ENCODE data around the gene LCE1F.

The LCE1F gene, protein sequence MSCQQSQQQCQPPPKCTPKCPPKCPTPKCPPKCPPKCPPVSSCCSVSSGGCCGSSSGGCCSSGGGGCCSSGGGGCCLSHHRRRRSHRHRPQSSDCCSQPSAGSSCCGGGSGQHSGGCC

DNA sequence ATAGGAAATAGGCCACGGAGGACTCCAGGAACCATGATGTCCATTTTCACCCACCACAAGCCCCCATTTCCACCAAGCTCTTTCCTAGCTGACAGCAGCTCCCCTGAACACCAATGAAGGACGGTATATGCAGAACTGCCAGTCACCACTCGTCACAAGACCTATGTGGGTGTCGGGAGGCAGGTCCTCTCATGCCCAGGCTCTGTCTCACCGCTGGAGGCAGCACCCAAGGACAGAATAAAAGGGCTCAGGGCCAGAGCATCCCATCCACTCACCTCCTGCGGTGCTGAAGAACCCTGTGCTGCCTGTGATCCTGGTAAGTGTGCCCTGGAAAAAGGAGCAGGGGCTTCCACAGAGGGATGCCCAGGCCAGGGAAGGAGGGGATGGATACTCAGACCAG is at the start of gene LCE1F:
LCE1F (plus strand) TSS at position 266 of the 400 bp plus-strand sequence. CDS start 1,232 bp downstream, outside the sequence.
- no peak for DNase-seq (ENCODE audit: low read depth)

DNA sequence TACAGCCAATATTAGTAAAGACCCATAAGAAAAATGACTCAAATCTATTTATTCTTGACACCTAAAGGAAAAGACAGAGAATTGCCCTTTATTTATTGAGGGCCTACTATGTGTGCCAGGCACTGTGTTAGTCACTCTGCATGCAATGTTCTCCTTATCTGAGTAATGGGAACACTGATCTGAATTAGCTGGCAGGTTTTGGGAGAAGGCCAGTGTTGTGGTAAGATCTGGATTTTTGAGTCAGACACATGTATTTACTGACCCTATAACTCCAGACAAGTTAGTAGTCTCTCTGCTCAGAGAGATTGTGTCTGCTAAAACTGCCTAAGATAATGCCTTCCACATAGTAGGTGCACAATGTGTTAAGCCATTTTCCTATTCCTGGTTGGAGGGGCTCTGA is 49.7 kb upstream of the LCE1F start:
- no peak for DNase-seq (ENCODE audit: low read depth)

DNA sequence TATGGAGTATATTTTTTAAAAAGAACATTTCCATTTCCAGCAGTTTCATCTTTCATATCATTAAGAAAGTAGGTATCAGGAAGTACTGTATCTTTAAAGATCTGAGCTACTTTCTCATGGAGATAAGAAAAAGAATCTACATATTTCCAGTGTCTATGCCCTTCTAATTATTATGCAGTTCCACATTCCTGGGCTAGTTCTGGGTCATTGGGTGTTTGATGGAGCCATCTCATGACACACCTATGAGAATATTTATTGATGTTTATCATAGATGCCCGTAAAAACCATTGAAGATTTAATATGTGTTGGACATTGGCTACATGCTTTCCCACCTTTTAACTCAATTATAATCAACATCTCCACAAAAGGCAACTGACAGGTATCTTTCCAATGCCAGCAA is 46.0 kb upstream of the LCE1F start:
- no peak for DNase-seq (ENCODE audit: low read depth)

DNA sequence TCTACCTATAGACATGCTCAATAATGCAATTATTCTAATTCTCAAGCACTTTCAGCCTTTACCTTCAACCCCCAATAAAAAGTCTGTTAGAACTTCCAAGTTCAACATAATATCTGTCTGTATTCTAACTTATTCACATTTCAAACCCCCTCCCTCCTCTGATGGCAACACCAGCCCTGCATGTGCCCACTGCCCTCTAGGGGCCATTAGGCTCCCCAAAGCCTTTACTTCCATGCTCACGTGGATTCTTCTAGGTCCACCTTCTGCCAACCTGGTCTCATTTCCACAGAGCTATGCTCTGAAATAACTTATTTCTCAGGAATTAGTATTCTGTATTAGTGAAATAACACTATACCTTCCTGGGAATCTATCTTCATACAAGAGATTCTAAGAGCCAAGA is 39.3 kb upstream of the LCE1F start:
- no peak for DNase-seq (ENCODE audit: low read depth)

DNA sequence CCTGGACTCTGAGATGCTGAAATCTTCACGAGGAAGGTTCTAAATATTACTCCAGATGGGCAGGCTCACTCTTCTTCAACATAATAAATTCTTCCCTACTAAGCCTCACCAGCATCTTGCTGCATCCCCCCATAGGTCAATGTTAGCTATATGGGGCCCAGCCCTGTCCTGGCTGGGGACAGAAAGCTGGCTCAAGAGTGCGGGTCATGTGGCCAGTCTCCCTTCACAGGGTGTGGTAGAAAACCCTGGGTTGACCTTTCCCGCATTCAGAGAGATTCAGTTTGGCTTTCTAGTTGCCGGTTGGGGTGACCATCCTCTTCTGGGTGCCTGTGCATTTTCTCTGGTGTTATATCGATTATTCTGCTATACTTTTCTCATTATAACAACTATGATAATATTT is 36.9 kb upstream of the LCE1F start:
- DNase-seq (ENCODE audit: low read depth): no peak

DNA sequence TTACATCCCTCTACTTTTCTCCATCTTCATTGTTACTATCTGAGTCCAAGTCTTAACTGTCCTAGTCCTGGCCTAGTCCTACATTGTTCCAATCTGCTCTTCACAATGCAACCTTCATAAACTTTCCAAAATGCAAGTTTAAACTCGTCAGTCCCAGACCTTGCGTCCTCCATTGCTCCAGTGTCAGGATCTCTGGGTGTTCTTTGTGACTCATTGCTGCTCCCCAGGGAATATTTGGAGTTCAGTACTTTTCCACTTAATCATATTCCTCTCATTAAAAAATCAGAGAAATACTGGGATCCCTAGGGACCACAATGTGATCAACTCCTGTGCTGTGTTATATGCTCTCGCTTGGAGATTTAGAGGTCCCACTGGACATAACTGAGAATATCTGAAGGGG is 35.1 kb upstream of the LCE1F start:
- no peak for DNase-seq (ENCODE audit: low read depth)

DNA sequence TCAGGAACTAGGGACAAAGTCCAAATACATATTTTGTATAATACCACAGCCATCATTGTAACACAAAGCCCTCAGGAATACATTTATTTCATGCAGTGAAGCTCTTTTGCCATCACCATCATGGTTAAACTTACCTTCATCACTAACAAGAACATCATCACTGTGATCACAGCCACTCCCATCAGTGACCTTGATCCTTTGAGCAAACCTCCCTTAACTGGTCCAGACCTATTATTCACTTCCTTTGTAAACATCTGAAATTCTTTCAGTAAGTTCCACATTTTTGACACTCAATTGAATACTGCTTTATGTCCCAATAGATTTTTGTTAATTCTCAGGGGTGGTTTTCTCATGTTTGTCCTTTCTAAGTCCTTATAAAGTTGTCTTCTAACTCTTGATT is 33.3 kb upstream of the LCE1F start:
- DNase-seq (ENCODE audit: low read depth): no peak

DNA sequence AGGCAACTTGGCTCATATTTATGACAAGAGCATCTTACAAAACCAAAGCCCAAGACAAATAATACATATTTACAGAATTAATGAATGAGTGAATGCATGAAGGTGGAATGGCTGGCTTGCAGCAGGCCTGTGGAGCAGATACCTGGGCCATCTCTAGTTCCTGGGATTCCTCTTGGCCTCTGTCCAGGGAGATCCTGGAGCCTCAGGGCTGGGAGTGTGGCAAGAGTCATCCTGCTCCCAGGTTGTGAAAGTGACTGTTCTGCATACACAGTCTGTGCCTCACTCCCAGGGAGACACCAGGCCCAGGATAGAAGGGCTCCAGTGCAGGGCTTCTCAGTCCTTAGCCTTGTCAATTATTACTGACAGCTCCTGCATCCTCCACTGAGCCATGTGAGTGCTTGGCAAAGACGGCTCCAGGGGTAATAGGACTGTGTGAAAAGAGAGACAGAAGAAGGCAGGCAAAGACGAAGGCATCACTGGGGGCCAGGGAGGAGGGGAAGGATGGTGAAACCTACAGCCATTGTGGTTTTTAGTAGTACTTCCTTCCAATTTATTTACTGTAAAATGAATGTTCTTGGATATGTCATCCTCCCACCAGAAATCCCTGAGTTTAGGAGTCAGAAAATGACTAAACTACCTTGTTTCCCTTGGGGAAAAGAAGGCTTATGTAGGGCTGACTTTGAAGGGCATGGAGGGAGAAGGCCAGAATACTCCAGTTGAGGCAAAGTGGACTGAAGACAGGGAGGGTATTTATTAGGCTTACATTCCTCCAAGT is 31.4 kb upstream of the LCE1F start:
- DNase-seq (ENCODE audit: low read depth): no peak

DNA sequence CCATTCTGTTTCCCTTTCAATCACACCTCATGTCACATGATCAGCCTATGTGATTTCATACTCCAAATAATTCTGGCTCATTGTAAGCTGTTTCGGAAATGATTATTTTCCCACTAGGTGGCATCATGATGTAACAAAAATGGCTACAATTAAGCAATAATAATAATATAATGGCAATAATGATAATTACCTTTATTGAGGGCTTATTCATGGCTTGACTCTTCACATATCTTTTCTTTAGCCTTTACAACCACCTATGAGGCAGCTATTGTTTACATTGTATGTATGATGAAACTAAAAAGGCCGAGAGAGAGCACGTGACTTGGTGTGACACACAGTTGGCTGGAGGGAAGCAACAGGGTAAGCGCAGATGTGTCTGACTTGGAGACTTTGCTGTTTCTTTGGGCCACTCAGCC is 29.6 kb upstream of the LCE1F start:
- no peak for DNase-seq (ENCODE audit: low read depth)

DNA sequence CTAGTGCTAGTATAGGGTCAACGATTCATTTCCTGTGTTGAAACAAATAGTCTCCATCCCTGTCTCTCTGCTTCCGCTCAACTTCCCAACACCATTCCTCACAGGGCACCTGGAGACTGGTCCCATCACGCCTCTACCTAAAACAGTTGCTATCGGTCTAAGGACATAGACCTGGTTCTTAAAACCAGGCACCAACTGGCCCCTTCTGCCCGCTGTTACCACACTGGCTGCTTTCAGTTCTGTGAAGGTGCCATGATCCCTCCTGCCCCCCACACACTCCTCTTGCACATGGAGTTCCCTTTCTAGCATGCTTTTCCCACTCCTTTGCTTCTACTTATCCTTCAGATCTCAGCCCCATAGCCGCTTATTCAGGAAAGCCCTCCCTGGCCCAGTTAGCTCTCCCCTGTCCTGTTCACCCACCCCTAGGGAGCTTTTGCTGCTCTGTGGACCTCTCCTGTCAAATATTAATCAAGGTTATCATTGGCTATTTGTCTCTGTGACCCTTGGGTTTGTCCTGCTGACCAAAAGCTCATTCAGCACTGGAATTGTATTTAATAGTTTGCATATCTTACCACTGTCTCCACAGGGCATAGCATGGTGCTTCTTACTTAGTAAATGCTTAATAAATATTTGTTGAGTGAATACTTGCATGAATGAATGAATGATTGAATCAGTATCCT is 29.0 kb upstream of the LCE1F start:
- no peak for DNase-seq (ENCODE audit: low read depth)

DNA sequence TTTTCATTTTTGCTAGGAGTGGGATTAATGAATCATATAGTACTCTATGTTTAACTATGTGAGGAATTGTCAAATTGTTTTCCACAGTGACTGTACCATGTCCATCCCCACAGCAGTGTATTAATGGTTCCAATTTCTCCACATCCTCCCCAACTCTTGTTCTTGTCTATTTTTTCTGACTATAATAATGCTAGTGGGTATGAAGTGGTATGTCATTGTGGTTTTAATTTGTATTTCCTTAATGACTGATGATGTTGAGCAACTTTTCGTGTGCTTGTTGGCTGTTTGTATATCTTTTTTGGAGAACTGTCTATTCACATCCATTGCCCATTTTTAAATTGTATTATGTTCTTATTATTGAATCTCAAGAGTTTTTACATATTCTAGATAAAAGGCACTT is 27.1 kb upstream of the LCE1F start:
- no peak for DNase-seq (ENCODE audit: low read depth)

DNA sequence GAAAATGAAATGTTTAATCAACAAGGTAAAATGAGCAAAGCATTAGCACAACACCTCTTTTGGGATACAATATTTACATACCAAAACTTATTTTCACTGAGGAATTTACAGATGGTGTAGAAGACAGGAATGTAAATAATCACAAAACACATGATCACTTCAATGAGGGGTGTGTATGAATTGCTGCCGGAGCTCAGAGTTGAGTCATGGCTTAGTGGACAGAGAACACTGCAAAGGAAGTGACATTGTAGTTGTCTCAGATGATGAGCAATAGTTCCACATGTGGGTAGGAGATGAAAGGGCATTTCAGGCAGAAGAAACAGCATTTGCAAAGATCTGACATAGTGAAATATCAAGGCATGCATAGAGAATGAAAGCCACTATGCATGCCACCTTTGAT is 22.7 kb upstream of the LCE1F start:
- no peak for DNase-seq (ENCODE audit: low read depth)

DNA sequence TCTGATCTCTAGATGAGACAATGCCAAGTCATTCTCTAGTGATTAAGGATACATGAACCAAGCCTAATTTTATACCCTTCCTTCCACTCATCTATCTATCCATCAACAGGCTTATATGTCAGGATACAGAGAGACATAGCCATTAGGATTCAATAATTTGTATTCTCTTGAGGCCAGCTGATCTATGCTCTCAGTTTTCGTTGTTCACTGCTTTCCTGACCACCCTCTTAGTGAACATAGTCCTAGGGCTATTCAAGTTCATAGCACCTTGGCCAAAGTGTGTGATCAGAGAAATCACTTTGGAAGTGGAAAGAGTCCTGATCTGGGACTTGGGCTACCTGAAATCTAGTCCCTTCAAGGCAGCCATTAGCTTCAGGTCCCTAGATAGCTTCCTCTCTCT is 21.4 kb upstream of the LCE1F start:
- no peak for DNase-seq (ENCODE audit: low read depth)

DNA sequence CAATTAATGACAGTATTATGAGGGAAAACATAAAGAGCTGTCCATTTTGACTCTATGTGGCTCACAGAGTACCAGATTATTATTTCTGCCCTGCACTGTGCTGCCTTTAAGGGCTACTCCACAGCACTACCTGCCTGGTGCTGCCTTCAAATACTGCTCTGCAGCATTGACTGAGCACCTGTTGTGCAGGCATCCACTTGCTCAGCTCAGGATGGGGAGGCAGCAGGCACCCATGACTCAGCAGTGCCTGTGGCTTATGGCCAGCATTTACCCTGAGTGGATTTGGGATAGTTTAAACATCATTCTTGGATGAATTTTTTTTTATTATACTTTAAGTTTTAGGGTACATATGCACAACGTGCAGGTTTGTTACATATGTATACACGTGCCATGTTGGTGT is 18.1 kb upstream of the LCE1F start:
- no peak for DNase-seq (ENCODE audit: low read depth)

DNA sequence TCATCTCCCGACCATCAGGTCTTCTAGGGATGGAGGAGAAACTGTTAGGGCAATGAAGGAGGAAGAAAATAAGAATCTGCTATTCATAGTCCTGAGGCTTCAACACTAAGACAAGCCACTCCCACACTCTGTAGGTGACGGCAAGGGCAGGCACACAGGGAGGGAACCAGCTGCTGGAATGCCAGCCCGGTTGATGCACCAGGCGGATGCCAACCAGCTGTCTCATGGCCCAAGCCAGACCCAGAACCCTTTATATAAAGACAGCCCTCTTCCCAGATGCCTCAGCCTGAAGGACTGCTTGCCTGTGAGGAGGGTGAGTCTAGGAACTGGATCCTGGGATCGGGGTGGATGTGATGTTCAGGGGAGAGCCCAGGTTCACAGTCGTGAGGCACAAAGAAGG is 17.2 kb upstream of the LCE1F start, which contains the start of gene KPRP:
KPRP (plus strand) TSS at position 279 of the 400 bp plus-strand sequence. CDS start 1,564 bp downstream, outside the sequence.
- DNase-seq (ENCODE audit: low read depth): no peak

DNA sequence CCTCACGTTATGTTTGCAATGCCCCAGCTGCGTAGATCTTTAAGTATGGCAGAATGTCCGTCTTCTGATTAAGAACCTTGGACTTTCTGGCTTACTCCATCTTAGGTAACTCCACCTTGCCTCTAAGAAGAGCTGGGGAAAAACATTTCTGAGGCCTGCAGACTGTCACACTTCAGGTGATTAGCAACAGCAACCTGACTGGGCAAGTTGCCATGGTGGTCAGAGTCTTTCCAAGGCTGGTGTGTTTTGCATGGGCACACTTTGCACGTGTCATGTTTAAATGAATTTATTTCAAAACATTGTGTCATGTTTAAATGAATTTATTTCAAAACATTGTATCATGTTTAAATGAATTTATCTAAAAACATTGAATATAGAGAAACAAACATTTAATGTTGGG is 16.3 kb upstream of the LCE1F start:
- no peak for DNase-seq (ENCODE audit: low read depth)

DNA sequence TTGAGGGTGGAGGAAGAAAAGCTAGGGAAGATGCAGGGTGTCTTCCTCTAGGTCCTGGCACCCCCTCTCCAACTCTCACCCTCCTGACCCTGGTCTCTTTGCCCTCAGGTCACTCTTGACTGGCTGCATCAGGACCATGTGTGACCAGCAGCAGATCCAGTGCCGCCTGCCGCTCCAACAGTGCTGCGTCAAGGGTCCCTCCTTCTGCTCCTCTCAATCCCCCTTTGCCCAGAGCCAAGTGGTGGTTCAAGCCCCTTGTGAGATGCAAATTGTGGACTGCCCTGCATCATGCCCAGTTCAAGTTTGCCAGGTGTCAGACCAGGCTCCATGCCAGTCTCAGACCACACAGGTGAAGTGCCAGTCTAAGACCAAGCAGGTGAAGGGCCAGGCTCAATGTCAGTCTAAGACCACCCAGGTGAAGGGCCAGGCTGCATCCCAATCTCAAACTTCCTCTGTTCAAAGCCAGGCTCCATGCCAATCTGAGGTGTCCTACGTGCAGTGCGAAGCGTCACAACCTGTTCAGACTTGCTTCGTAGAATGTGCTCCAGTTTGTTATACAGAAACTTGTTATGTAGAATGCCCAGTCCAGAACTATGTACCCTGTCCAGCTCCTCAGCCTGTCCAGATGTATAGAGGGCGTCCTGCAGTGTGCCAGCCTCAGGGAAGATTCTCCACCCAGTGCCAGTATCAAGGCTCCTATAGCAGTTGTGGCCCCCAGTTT is 15.3 kb upstream of the LCE1F start:
- no peak for DNase-seq (ENCODE audit: low read depth)

DNA sequence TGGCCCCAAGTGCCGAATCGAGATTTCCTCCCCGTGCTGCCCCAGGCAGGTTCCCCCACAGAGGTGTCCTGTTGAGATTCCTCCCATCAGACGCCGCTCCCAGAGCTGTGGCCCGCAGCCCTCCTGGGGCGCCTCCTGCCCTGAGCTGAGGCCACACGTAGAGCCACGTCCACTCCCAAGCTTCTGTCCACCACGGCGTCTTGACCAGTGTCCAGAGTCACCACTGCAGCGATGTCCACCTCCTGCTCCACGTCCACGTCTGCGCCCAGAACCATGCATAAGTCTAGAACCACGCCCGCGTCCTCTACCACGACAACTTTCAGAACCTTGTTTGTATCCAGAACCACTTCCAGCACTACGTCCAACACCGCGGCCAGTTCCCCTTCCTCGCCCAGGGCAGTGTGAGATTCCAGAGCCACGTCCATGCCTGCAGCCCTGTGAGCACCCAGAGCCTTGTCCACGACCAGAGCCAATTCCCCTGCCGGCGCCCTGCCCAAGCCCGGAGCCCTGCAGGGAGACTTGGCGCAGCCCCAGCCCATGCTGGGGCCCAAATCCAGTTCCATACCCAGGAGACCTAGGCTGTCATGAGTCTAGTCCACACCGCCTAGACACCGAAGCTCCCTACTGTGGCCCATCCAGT is 14.3 kb upstream of the LCE1F start:
- DNase-seq (ENCODE audit: low read depth): no peak

DNA sequence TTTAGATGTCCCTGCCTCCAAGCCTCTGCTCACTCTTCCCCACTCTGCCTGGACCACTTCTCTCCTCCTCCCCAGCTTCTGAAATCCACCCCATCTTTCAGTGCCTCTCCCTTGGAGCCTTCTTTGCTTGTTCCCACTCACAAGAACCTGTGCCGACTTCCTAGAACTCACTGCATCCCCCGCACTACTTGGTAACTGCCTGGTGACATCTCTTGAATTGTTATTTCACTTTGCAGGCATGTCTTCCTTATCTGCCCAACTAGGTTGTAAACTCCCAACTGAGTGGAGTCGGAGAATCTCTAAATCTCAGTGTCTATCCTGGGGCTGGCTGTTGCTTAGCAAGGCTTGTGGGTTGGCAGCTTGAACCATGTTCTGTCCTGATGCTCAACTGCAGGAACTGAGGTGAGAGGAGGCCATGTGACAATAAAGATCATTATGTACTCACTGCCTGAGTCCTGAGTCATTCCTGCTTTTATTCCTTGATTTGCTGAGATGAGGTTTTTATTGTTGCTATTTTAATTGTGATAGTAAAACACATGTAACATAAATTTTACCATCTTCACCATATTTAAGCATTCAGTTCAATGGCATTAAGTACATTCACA is 13.2 kb upstream of the LCE1F start:
- no peak for DNase-seq (ENCODE audit: low read depth)

DNA sequence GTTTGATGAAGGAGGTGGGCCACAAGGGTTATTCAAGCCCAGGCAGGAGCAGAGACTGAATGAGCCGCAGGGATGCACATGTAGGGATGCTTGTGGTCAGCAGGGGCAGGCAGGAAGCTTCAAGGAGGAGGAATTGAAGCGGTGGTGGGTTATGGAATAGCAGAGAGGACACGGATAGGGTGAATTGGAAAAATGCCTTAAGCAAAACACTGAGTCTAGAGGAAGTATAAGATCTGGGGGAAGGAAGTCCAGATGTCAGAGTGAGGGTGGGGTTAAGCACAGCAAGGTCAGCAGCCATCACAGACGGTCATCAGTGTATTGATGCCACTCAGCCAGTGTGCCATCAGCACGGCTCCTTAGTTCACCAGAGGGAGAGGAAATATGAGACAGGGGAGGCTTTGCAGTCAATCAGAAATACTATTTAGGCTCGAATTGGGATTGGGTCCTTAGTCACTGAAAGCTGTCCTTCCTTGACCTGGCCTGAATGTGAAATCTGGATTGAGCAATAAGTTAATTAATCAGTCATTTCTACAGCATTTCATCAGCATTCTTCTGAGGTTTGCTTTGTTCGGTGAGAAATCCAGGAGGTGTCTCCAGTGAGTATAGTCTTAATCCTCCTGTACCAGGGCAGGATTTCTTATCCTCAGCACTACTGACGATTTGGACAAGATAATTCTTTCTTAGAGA is 6.0 kb upstream of the LCE1F start:
- no peak for DNase-seq (ENCODE audit: low read depth)

DNA sequence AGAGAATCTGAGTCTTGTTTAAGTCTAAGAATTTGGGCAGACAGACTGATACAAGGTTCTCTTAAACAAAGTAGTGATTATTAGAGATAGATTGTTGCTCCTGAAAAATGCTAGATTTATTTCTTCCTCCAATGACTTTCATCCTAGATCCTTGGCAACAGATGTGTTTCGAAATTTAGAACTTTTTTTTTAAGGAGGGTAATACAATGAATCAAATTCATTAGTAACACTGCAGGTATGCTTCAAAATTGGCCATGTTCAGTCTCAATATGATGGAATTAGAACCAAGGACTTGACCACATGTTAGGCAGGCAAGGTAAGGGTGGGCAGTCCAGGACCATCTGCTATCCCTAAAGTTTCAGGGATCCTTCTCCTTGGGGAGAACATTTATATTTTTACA is 4.5 kb upstream of the LCE1F start:
- DNase-seq (ENCODE audit: low read depth): no peak
